ENCODE data around the gene TBC1D9. TPM values are rescaled to one million over a fixed set of nuclear protein-coding genes. Genes with fewer than 3 reads are reported as not detected.
A peak's percentile ranks its signal among the peaks of the same experiment; 100 is the strongest.

TBC1D9 gene
- total RNA-seq, 2 donors from 2014 or later: 0.05 to 0.33 TPM

DNA sequence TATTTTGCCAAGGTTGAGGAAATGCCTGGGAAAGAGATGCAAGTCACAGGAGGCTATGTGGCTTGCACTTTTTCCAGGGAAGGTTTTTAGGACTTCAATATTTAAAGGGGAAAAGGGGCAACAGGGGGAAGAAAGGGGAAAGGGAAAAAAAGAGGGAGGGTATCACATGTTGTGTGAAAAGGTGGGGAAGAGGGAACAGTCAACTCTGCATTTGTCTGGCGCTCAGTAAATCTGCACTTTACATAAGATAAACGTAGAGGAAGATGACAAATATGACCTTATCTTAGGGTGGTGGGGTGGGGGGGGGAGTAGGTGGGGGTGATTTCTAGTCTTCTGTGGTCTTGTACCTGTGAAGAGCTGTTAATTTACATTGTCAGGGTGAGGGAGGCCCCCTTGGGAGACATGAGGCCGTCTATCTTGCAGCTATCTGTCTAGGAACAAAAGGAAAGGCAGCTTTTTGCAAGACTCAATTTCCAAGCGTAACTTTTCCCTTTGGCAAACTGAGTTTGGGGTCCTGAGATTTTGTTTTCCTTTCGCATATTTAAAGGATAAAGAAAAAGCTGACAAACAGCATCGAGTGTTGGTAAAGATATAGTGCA lies 115.9 kb downstream of the TBC1D9 start:
- DNase-seq (ENCODE audit: low spot score): no peak
- no peak for ATAC-seq
- no peak overlapping the region for H3K27ac Mint-ChIP-seq
- H3K27me3 Mint-ChIP-seq: peaks cover 8 to 13% of the 10 kb centered on the region in 2 donors
- no peak overlapping the region for H3K4me3 Mint-ChIP-seq
- H3K4me1 Mint-ChIP-seq (ENCODE audit: low read depth in 2 of 2): peaks cover 0 to 5% of the 10 kb centered on the region in 2 donors
- no peaks in the 10 kb centered on the region for H3K36me3 Mint-ChIP-seq
- no peaks in the 10 kb centered on the region for H3K9me3 Mint-ChIP-seq

DNA sequence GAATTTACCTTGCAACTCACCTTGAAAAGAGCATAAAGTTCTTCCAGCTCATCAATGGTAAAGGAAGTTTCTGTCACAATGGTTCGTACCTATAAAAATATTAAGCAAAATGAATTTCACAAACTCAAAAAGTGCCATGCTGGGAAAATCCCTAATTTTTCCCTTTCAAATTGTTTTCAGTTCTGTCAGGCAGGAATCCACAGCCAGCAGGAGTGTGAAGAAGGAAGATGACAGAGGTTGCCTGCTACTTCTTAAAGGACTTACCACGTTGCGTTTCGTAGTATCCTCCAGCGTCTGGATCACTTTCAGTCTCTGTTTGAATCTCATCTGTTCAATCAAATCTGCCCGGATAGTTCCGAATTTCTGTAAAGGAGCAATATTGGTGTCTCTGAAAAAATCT lies 117.1 kb downstream of the TBC1D9 start:
- no peak for DNase-seq (ENCODE audit: low spot score)
- peaks cover 0 to 5% of the 10 kb centered on the region in 2 donors for H3K4me1 Mint-ChIP-seq (ENCODE audit: low read depth in 2 of 2)
- no peaks in the 10 kb centered on the region for H3K36me3 Mint-ChIP-seq
- no peak overlapping the region for H3K27ac Mint-ChIP-seq
- H3K9me3 Mint-ChIP-seq: no peaks in the 10 kb centered on the region
- H3K4me3 Mint-ChIP-seq: no peak overlapping the region
- peaks cover 7 to 13% of the 10 kb centered on the region in 2 donors for H3K27me3 Mint-ChIP-seq
- ATAC-seq: no peak

DNA sequence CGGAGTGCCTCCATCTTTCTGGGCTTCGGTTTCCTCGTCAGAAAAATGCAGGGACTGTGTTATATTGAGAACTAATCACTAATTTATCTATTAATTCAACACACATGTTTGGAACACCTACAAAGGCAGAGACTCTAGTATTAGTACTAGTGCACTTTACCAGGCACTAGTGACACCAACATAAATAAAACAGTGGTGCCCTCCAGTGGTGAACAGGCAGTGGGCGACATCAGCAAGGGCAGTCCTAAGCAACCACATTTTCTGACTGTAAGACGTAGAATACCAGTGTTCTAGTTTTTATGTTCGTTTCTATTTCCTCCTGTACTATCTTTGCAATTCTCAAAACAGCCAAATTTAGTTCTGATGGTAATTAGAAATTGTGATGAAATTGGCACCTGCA lies 118.3 kb downstream of the TBC1D9 start:
- peaks cover 0 to 5% of the 10 kb centered on the region in 2 donors for H3K4me1 Mint-ChIP-seq (ENCODE audit: low read depth in 2 of 2)
- H3K9me3 Mint-ChIP-seq: no peaks in the 10 kb centered on the region
- no peak for DNase-seq (ENCODE audit: low spot score)
- H3K36me3 Mint-ChIP-seq: no peaks in the 10 kb centered on the region
- peaks cover 7 to 13% of the 10 kb centered on the region in 2 donors for H3K27me3 Mint-ChIP-seq
- no peak overlapping the region for H3K4me3 Mint-ChIP-seq
- ATAC-seq: peak in 1 of 2 donors; percentile 60
- H3K27ac Mint-ChIP-seq: no peak overlapping the region

DNA sequence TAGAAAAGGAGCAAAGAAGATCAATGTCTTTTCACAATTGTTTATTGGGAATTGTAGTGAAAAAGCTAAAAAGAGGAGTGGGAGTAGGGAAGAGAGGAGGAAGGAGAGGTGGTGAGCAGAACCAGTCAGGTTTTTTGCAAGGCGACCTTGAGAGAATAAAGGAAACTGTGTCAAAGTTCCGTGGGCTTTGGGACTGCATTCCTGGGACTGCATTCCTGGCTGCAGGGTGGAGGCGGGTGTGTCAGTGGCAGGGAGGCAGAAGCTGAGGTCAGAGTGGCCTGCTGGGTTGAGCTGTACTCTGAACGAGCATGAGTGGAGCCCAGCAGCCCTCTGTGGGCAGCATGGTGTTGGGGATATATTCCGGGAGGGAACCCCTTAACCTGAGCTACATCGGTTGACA lies 120.6 kb downstream of the TBC1D9 start:
- H3K9me3 Mint-ChIP-seq: no peaks in the 10 kb centered on the region
- no peaks in the 10 kb centered on the region for H3K4me1 Mint-ChIP-seq (ENCODE audit: low read depth in 2 of 2)
- DNase-seq (ENCODE audit: low spot score): no peak
- no peak overlapping the region for H3K4me3 Mint-ChIP-seq
- no peak overlapping the region for H3K27ac Mint-ChIP-seq
- no peak for ATAC-seq
- H3K27me3 Mint-ChIP-seq: peaks cover 7 to 10% of the 10 kb centered on the region in 2 donors
- H3K36me3 Mint-ChIP-seq: no peaks in the 10 kb centered on the region

DNA sequence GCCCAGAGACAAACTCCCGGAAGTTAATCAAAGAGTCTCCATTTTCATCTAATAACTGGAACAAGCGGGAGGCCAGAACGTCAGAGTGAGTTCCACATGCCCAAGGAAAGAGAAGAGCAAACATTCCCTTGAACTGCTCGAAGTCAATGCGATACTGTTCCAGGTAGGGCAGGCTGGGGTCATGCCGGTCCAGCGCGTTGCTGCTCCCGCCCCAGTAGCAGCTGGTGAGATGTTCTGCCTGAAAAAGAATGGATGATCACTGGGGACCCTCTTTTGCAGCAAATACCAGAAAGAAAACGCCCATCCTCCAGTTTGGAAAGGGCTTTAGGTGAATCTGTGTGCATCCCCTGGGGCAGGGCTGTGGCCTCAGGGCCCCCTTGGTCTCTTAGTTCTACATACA lies 122.2 kb downstream of the TBC1D9 start:
- DNase-seq (ENCODE audit: low spot score) (no peak), ATAC-seq (no peak)
- Mint-ChIP-seq H3K27ac (no peak overlapping the region), H3K4me1 (ENCODE audit: low read depth in 2 of 2) (no peaks in the 10 kb centered on the region), H3K27me3 (peaks cover 7 to 8% of the 10 kb centered on the region in 2 donors), H3K4me3 (no peak overlapping the region), H3K36me3 (no peaks in the 10 kb centered on the region), H3K9me3 (no peaks in the 10 kb centered on the region)

DNA sequence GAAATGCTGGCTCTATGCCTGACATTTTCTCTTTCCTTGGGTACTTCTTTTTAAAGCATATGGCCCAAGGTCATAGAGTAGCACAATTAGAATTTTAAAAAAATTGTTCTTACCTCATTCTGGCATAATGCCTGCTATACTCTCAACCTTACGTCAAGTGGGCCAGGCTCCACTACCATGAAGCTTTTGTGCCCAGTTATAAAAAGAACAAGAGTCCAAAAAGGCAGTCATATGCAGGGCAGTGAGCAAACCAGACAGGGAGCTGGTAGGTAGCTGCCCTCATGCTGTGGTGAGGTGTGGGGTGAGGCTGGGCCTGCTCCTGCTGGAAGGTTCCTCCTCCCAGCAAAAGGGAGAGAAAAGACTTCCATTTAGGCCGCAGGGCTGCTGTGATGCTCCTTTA lies 123.1 kb downstream of the TBC1D9 start:
- Mint-ChIP-seq H3K27me3 (peaks cover 8% of the 10 kb centered on the region in 2 donors), H3K9me3 (no peaks in the 10 kb centered on the region)
- no peak for ATAC-seq

DNA sequence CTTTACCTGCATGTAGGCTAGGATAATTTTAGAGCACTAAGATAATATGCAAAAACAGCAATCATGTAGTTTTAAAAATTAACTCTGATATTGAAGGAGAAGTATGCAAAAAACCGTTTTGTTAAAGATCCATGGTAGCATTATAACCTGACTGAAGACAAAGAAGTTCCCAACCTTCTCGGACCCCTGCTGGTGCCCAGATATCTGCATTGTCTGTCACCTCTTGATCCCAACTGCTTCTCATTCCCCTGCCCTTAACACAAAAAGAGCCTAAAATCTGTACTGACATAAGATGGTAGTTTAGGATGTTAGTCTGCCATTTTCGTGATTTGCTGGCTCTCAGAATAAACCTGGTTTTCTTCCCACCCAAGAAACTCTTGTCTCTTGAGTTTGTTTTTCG lies 125.9 kb downstream of the TBC1D9 start:
- no peak for DNase-seq (ENCODE audit: low spot score)
- ATAC-seq: no peak
- H3K27ac Mint-ChIP-seq: no peak overlapping the region
- no peaks in the 10 kb centered on the region for H3K4me1 Mint-ChIP-seq (ENCODE audit: low read depth in 2 of 2)
- H3K9me3 Mint-ChIP-seq: no peaks in the 10 kb centered on the region
- H3K36me3 Mint-ChIP-seq: no peaks in the 10 kb centered on the region
- H3K27me3 Mint-ChIP-seq: peaks cover 2 to 7% of the 10 kb centered on the region in 2 donors
- no peak overlapping the region for H3K4me3 Mint-ChIP-seq

More for the DNA sequence above, 123.1 kb downstream of the TBC1D9 start:
- H3K4me1 Mint-ChIP-seq (ENCODE audit: low read depth in 2 of 2): no peaks in the 10 kb centered on the region
- DNase-seq (ENCODE audit: low spot score): no peak
- H3K27ac Mint-ChIP-seq: no peak overlapping the region
- H3K4me3 Mint-ChIP-seq: no peak overlapping the region
- H3K36me3 Mint-ChIP-seq: no peaks in the 10 kb centered on the region

DNA sequence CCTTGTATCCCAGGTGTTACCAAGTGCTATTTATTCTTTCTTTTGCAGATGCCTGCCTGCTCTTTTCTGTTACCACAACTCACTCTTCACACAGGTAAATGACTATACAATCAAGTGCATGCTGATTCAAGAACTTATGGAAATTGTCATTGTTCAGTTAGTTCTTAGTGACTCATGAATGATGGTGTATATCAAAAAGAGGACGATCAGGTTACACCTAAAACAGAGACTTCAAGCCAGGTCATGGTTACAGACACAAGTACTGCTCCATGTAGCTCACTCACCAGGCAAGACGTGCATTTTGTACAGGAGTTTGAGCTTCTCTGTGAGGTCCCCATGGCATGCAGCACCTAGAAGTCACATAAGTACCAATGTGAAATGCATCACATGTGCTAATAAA lies 128.2 kb downstream of the TBC1D9 start:
- ATAC-seq: no peak

DNA sequence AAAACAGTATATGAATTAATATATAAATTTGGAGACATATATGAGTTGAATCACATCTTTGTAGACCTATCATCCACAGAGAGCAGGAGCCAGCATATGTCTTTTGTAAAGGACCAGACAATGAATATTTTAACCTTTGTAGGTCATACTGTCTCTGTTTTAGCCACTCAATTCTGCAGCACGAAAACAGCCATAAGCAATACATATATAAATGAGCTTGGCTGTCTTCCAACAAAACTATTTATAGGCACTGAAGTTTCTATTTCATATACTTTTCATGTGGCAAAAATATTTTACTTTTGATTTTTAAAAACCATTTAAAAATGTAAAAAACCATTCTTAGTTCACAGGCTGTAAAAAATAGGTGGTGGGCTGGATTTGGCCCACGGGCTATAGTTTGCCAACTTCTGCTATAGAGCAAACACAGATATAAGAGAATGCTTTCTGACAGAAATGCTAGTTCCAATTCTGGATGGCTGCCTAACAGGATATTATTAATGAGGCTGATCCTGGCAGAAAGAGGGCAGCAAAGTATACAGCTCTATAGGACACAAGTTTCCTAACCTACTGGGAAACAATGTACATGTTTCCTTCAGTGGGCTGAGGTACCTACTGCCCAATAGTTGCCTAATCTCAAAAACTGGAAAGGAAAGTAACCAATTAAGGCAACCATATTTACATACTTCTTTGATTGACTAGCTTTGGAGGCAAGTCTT lies 129.4 kb downstream of the TBC1D9 start:
- H3K36me3 Mint-ChIP-seq: no peaks in the 10 kb centered on the region
- H3K4me1 Mint-ChIP-seq (ENCODE audit: low read depth in 2 of 2): no peaks in the 10 kb centered on the region
- no peak overlapping the region for H3K4me3 Mint-ChIP-seq
- DNase-seq (ENCODE audit: low spot score) (no peak), ATAC-seq (no peak)
- no peaks in the 10 kb centered on the region for H3K9me3 Mint-ChIP-seq
- peaks cover 2 to 7% of the 10 kb centered on the region in 2 donors for H3K27me3 Mint-ChIP-seq
- no peak overlapping the region for H3K27ac Mint-ChIP-seq

More for the DNA sequence above, 128.2 kb downstream of the TBC1D9 start:
- H3K9me3 Mint-ChIP-seq: no peaks in the 10 kb centered on the region
- H3K4me3 Mint-ChIP-seq: no peak overlapping the region
- no peak for DNase-seq (ENCODE audit: low spot score)
- peaks cover 2 to 7% of the 10 kb centered on the region in 2 donors for H3K27me3 Mint-ChIP-seq
- no peaks in the 10 kb centered on the region for H3K36me3 Mint-ChIP-seq
- no peaks in the 10 kb centered on the region for H3K4me1 Mint-ChIP-seq (ENCODE audit: low read depth in 2 of 2)
- no peak overlapping the region for H3K27ac Mint-ChIP-seq

DNA sequence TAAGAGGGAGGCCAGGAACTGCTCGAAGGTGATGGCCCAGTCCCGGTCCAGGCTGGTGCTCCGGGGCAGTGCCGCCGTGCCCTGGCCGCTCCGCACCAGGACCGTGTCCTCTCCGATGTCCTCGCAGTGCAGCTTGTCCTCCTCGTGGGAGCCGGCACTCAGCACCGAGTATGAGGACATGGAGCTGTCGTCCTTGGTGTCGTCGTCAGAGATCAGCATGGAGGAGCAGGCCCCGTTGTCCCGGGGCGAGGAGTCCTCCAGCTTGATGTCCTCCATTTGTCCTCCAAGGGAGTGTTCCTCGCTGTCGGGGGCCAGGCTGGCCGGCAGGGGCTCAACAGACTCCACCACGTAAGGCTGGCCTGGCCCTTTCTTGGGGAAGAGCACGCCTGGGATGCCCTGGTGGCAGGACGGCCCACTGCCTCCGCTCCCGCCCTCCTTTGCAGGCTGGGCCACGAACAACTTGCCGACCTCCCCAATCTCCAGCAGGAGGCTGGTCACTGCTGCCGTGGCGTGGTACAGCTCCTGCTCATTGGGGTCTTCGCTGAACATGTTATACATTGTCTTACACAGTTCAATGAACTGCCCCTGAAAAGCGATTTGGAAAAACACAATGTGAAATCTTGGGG lies 133.7 kb downstream of the TBC1D9 start:
- ATAC-seq: peak in 1 of 2 donors; percentile 43
- H3K27ac Mint-ChIP-seq: no peak overlapping the region
- H3K4me3 Mint-ChIP-seq: no peak overlapping the region

DNA sequence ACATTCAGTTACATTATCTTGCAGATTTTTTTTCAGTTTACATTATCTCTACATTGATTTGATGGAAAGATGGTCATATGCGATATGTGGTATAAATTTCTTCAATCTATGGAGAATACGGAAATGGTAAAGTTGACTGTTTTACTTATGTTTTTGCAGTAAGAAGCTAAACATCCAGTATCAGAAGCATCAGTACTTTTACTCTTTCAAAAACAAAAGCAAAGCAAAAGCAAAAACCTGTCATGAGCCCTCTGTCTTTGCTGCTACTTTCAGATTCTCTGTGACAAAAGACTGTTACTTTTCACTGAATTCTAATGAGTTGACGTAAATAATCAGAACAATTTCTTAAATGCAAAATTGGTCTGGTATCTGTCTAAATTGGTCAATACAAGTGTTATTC lies 135.0 kb downstream of the TBC1D9 start:
- H3K36me3 Mint-ChIP-seq: no peaks in the 10 kb centered on the region
- H3K27me3 Mint-ChIP-seq: peaks cover 0 to 3% of the 10 kb centered on the region in 2 donors
- no peak overlapping the region for H3K27ac Mint-ChIP-seq
- H3K4me1 Mint-ChIP-seq (ENCODE audit: low read depth in 2 of 2): no peaks in the 10 kb centered on the region
- H3K9me3 Mint-ChIP-seq: no peaks in the 10 kb centered on the region
- H3K4me3 Mint-ChIP-seq: no peak overlapping the region
- no peak for DNase-seq (ENCODE audit: low spot score)
- ATAC-seq: no peak

More for the DNA sequence above, 133.7 kb downstream of the TBC1D9 start:
- Mint-ChIP-seq H3K4me1 (ENCODE audit: low read depth in 2 of 2) (no peaks in the 10 kb centered on the region), H3K27me3 (peaks cover 0 to 3% of the 10 kb centered on the region in 2 donors), H3K36me3 (no peaks in the 10 kb centered on the region), H3K9me3 (no peaks in the 10 kb centered on the region)
- DNase-seq (ENCODE audit: low spot score): no peak

DNA sequence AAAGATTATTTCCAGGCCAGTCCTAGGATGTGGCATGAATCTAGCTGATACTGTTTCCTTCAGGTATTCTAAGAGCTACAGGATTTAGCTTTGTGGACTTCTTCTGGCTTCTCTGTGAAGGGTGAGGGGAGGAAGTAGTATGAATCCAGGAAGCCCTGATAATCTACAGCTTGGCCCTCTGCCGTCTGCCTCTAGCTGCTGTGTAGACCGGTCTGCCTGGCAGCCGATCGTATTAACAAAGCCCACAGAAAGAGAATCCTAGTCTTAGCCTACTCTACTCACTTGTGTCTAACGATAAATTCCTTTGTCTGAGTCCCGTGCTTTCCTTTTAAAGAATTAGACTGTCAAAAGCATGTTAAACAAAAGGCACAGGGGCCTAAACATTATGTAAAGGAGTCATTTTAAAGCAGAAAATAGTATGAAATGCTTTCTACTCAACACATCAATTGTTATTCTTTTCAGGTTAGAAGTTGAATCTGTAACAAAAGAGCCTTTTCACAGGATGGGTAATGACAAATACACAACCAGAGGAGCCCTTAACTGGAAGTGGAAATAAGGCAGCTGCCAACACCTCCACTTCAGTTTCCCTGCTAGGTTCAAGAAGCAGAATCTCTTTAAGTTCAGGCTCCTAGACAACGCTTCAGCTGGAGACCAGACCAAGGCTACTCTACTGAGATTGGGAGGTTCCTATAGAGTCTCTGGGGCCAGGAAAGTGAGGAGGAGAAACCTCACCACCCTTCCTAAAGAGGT lies 138.5 kb downstream of the TBC1D9 start:
- peak in 1 of 2 donors; percentile 27 for ATAC-seq
- Mint-ChIP-seq H3K9me3 (no peaks in the 10 kb centered on the region), H3K27ac (no peak overlapping the region), H3K4me3 (no peak overlapping the region), H3K27me3 (peaks cover 0 to 5% of the 10 kb centered on the region in 2 donors), H3K36me3 (no peaks in the 10 kb centered on the region), H3K4me1 (ENCODE audit: low read depth in 2 of 2) (no peaks in the 10 kb centered on the region)
- no peak for DNase-seq (ENCODE audit: low spot score)

DNA sequence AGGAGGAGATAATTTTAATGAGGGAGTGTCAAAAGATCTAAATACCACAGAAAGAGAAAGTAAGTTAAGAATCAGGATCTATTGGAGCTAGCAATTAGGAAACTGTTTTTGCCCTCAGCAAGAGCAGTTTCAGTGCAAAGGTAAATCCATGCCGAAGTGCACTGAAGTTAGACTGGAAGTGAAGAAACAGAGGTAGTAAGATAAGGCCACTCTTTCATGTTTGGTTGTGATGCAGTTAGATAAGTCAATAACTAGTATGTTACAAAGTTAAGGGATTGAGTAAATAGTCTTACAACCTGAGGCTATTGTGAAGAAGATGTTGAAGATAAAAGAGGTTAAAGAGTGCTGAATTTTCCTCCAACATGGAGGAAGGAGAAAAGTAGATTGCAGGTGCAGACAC lies 140.7 kb downstream of the TBC1D9 start:
- Mint-ChIP-seq H3K27me3 (peaks cover 0 to 5% of the 10 kb centered on the region in 2 donors), H3K27ac (no peak overlapping the region), H3K9me3 (no peaks in the 10 kb centered on the region), H3K4me3 (no peak overlapping the region), H3K4me1 (ENCODE audit: low read depth in 2 of 2) (no peaks in the 10 kb centered on the region), H3K36me3 (no peaks in the 10 kb centered on the region)
- DNase-seq (ENCODE audit: low spot score) (no peak), ATAC-seq (no peak)

DNA sequence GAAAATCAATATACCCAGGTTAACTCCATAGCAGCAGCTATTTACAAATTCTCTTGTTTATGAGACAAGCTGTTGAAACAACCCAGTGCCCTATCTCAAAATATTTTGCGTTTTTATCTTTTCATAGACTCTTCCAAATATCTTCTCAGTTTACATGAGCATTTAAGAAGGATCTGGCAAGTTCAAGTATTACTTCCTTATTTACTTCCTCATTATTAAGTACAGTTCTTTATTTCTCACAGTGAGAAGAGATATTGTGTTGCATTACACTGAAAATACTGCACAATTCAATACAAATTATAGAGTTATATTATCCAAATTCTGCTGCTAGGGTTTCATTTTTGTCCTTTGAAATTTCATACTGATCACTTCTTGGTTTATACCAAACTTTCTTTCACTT lies 143.8 kb downstream of the TBC1D9 start:
- DNase-seq (ENCODE audit: low spot score) (no peak), ATAC-seq (no peak)
- H3K9me3 Mint-ChIP-seq: no peaks in the 10 kb centered on the region
- no peak overlapping the region for H3K4me3 Mint-ChIP-seq
- no peaks in the 10 kb centered on the region for H3K36me3 Mint-ChIP-seq
- H3K27me3 Mint-ChIP-seq: peaks cover 0 to 5% of the 10 kb centered on the region in 2 donors
- H3K4me1 Mint-ChIP-seq (ENCODE audit: low read depth in 2 of 2): no peaks in the 10 kb centered on the region
- no peak overlapping the region for H3K27ac Mint-ChIP-seq

Data from natural killer cell treated with Interleukin-12 subunit alpha and Interleukin-12 subunit beta and Interleukin-15 and Interleukin-18, amount 100 ng/mL, for 72 hours (primary cell).